GDM1 (cell line): ENCODE data around the gene BSDC1.
"Not testable (repeated sequence)": the region's sequence is repeated elsewhere in the genome, so short reads cannot be mapped to it uniquely, and the experiment has no call there.

ENCODE experiments used
- DNase-seq: peaks from one replicate; lab custom pipeline; 2025; lab: John Stamatoyannopoulos, UW

BSDC1 gene

DNA sequence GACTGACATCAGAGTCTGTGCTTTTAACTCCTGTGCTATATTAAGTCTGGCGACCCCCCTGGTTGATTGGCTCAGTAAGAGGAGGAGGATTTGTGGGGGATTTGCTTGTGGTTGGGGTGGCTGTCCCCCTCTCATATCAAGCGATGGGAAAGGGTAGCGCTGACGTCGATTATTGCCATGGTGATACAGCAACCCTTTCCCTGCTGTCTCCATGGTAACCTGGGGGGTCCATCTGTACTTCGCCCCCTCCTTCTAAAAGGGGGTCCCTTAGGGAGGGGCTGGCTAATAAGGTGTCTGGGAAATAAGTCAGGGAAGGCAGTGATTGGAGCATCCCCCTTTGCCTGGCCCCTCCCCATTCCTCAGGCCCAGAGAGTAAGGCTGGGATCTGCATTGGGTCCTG lies 36.6 kb downstream of the BSDC1 start:
- no peak for DNase-seq

DNA sequence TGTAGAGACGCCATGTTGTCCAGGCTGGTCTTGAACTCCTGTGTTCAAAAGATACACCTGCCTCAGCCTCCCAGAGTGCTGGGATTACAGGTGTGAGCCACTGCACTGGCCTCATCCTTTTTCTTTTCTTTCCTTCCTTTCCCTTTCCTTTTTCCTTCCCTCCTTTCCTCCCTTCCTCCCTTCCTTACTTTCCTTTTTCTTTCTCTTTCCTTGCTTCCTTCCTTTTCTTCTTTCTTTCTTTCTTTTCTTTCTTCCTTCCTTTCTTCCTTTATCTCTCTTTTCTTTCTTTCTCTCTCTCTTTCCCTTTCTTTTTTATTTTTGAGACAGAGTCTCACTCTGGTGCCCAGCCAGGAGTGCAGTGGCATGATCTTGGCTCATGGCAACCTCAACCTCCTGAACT lies 37.8 kb downstream of the BSDC1 start:
- no peak for DNase-seq

DNA sequence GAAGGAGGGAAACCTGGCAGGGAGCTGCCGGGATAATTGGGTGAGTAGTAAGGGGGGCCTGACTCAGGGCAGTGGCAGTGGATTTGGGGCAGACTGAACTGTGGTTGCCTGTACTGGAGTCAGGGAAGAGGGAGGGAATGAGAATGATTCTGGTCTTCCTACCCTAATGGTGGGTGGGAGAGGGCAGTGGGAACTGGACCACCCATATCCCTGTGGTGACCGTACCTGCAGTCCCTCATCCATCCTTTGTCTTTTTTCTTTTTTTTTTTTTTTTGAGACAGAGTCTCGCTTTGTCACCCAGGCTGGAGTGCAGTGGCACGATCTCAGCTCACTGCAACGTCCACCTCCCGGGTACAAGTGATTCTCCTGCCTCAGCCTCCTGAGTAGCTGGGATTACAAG lies 38.5 kb downstream of the BSDC1 start:
- not testable (repeated sequence) for DNase-seq

DNA sequence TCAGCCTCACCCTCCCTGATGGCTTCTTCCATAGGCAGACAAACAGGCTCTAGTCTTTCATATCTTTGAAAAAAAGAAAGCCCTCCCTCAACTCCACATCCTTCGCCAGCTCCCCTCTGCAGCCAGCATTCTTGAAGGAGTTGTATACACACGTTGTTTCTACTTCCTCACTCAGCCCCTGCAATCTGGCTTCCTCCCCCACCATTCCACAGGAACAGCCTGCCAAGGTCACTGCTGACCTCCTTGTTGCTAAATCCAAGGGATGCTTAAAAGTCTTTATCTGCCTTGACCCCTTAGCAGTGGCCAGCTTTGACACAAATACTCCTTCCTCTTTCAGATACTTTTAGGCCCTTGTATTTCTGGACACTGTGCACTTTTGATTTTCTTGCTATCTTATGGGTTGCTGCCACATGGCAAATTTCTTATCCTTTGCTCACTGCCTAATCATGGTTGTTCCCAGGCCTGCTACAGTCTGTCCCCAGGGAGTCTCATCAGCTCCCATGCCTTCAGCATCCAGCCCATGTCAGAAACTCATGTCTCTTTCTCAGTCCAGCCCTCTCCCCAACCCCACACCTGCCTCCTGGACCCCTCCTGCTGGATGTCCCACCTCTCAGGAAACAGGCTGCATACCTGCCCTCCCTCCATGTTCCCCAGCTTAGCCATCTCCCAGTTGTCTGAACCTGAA lies 40.2 kb downstream of the BSDC1 start:
- no peak for DNase-seq

DNA sequence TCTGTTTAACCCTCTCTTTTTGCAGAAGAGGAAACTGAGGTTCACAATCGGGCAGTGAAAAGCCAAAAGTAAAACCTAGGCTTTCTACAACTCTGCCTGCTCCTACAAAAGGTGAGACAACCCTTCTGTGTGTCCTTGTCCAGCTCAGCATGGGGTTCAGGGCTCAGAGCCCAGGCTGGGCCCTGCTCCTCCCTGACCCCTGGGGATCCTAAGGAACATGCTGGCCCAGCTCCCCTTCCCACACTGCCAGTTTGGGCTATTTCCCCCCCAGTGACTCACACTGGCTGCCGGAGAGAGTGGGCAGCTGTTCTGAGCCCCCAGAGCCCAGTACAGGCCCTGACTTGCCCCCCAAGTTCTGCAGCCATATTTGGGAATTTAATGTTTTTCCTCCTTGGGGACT lies 40.8 kb downstream of the BSDC1 start:
- no peak for DNase-seq

DNA sequence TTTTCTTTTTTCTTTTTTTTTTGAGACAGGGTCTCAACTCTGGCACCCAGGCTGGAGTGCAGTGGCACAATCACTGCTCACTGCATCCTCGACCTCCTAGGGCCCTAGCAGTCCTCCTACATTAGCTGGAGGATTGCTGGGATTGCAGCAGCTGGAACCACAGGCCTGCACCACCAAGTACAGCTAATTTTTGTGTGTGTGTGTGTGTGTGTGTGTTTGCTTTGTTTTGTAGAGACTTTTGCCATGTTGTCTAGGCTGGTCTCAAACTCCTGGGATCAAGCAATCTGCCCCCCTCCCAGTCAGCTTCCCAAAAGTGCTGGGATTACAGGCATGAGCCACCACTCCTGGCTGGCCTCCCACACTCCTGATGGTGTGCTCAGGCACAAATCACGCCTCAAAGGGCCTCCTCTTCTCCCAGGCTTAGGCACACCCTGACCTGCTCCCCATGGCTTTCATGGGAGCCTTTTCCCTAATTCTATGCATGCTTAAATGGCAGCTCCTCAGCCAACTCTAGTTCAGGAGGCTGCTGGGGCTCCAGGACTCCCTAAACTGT lies 41.3 kb downstream of the BSDC1 start:
- DNase-seq, result no peak

DNA sequence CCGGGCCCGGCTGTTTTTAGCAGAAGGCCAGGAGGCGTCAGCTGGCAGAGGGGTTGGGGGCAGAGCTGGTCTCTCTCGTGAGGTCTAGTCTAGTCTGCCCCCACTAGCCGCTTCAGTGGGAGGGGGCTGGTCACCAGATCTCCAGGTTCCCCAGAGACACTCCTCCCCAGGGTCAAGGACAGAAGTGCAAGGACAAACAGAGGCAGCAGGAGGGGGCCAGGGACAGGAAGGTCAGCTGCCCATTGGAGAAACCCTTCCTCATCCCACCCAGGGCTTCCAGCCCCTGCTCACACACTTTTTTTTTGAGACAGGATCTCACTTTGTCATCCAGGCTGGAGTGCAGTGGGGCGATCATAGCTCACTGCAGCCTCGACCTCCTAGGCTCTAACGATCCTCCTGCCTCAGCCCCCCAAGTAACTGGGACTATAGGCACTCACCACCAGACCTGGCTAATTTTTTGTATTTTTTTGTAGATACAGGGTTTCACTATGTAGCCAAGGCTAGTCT lies 41.9 kb downstream of the BSDC1 start:
- no peak for DNase-seq

DNA sequence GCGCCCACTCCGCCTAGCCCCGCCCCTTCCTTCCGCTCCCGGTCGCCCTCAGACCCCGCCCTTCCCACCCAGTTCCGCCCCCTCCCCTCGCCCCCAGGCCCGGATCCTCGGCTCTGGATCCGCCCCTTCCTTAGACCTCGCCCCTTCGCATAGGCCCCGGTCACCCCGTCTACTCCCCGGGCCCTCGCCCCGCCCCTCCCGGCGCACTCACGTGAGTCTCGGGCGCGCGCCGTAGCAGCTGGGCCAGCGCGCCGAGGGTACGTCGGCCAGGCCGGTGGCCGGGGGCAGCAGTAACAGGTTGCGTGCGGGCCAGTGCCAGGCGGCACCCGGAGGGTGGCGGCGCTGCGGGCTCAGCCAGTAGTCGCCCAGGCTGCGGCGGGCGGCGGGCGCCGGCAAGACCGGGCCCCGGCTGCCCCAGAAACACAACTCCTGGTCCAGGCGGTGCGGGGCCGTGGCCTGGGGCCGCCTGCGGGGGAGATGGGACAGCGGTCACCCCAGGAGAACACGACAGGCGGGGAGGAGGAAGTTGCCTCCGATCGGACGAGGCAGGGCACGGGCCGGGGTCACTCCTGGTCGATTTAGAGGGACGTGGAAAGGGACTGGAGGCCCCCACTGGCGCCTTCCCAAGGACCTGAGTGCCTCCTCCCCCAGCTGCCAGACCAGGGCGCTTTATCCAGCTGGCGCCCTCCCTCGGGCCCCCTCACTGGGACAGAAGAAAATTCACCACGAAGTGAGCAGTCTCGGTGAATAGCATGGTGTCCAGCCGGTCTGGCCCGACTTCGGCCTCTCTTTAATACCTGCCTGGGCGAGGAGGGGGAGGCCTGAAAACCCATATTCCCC lies 42.6 kb downstream of the BSDC1 start:
- peak; percentile 93 for DNase-seq

DNA sequence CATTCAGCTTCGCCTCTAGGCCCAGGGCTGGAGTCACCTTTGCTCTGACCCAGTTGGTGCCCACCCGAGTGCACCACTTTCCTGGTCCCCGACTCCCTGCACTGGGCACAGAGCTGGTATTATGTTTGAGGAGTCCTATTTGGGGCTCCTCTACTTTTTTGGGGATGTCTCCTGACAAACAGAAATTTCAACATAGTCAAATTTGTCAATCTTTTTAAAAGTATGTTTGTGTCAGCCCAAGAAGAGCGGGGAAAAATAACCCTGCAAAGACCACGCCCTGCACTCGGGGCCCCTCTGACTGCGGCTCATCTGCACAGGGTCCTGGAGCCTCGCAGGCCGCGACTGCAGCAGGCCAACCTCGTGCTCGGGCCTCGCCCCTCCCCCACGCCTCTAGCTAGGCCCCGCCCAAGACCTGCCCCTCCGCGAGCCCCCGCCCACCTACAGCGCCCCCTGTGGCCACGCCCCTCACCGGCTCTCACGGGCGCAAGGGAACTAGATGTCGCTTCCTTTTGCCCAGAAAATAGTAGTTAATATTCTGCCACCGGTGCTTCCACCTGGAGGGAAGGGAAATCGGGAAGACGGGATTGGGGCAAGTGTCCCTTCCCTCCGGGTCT lies 43.3 kb downstream of the BSDC1 start:
- DNase-seq, result peak; percentile 83

DNA sequence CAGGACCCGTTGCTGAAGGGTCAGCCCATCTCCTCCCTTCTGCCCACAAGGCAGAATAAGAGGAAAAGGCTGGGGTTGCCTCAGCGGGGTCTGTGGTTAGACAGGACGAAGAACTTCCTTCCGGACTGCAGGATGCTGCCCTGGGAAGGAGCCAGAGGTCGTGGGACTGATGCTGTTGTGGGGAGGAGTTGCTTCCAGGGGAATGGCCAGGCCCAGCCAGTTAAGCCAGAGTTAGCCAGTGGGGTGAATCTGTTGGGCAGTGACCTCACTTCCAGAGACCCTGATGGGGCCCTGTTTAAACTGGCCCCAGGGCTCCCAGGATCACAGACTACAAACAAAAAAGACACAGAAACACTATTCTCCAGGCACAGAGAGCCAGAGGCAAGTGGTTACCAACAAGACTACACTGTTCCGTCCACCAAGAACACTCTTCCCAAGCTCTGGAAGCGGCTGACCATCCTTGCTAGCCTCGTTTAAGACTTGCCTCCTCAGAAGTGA lies 45.0 kb downstream of the BSDC1 start:
- DNase-seq, result peak; percentile 68

DNA sequence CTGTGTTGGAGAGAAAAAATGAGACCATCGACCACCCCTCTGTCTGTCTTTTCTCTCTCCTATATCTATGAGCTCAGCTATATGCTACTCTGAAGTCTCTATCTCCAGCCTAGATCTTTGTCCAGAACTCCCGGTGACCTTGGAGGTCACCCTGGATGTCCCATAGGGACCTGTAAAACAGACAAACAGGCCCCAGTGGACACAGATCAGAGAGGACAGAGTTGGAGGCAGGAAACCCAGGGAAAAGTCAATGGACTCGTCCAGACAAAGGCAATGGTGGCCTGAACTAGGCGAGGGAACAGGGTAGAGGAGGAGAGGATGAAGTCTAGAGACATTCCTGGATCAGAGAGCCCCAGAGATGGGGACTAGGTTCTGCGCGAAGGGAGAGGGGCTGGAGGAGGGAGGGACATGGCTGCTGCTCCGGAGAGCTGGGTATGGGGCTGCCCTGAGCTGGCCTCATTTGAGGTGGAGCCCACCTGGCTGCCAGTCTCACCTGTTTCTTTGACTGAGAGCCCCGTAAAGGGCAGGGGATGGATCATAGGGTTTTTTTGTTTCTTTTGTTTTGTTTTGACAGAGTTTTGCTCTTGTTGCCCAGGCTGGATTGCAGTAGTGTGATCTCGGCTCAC lies 47.6 kb downstream of the BSDC1 start:
- DNase-seq, result no peak

DNA sequence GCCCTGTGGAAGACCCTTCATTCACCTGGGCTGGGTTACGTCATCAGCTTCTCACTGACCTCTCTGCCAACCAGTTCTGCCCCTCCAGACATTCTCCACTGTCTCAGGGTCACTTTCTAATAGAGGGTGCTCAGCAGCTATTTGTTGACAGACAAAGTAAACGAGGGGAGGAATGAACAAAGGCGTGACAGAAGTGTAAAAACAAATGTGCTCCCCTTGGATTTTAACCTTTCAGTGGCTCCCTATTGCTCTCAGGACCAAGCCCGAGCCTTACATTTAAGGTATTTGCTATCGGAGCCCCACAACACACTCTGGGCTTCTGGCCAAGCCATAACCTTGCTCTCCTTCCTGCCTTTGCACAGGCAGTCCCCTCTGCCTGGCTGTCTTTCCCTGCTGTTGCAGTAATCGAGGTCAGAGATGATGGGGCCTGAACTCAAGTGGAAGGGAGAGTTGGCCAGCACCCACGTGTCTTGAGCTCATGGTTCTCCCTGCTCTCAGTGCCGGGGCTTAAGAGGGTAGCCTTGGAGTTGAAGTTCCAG lies 48.9 kb downstream of the BSDC1 start:
- peak; percentile 51 for DNase-seq

DNA sequence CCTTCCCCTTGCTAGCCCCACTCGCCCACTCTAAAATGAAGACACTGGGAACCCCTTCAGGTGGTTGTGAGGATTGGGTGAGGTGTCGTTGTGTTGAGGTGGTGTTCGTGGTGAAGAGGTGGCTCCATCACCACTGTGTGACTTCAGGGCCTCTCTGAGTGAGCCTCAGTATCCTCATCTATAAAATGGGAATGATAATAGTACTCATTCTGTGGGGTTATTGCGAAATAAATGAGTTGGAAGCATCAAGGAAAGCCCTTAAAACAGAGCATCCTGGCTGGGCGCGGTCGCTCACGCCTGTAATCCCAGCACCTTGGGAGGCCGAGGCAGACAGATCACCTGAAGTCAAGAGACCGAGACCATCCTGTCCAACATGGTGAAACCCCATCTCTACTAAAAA lies 51.5 kb downstream of the BSDC1 start:
- DNase-seq, result no peak

DNA sequence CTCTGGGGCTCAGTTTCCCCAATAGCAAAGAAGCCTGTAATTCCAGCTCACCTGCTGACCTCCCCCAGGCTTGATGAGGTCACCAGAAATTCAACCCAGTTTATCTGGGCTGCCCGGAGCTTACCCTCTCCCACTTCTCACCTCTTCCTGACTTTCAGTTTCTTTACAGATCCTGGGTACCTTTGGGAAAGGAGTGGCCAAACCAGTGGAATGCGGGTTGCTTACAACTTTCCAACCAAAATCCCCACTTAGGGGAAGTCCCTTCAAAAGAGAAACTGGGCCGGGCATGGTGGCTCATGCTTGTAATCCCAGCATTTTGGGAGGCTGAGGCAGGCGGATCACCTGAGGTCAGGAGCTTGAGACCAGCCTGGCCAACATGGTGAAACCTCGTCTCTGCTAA lies 52.3 kb downstream of the BSDC1 start:
- no peak for DNase-seq

DNA sequence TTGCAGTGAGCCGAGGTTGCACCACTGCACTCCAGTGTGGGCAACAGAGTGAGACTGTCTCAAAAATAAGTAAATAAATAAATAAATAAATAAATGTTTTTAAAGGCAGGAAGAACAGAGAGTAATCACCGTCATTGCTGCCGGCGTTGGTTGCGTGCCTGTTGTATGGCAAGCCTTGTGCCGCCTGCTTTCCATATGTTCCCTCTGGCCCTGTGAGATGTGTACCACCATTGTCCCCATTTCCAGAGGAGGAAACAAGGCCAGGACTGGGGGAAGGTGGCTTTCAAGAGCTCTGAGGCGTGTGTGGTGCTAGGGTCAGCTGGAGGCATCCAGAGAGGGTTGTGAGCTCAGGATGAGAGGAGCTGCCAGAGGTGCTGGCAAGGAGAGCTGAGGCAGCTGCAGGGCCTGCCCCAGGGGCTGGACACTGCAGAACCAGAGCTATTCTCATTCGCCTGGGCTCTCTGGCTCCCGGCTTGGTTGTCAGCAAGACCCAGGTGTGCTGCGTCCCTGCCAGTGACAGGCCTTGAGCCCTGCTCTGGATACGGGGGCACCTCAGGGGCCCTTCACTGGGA lies 53.0 kb downstream of the BSDC1 start:
- no peak for DNase-seq

DNA sequence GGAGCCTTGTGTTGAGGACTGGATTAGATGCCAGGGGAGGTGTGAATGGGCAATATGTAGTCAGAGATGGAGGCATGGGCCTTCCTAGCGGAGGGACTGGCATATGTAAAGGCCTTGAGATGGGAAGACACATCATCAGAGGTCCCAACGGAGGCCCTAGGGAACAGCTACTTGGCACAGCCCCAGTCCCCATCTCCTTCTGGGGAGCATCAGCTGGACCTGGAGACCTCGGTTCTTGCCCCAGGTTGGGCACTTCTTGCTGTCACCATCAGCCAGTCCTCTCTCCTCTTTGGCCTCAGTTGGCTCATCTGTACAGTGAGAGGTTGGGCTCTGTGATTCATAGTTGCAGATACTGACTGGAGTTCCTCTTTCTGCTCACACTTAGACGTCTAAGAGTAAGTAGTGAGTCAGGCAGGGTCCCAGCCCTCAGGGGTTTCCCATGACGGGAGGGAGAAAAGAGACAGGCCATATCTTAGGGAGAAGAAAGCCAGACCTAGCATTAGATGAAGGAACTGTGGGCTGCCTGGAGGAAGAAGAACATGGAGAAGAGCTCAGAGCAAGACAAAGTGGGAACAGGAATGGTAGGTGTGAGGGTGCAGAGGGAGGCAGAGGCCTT lies 54.8 kb downstream of the BSDC1 start:
- peak; percentile 50 for DNase-seq

DNA sequence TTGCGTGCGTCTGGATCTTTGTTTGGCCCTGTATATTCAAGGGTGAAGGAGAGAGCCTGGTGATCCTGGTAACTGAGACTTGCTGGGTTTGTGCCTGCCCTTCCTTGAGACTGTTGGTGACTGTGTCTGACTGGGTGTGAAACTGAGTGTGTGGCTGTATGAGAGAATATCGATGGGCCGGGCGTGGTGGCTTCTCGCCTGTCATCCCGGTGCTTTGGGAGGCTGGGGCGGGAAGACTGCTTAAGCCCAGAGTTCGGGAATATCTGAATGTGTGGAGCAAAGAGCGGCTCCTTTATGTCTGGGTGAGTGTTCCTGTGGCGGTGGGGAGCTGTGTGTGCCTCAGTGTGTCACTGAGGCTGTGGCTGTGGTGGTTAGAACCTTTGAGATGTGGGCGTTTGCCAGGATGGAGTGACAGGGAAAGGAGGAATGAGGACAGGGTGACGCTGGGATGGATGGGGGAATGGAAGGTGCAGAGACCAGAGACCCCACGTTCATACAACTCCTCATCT lies 55.5 kb downstream of the BSDC1 start:
- no peak for DNase-seq

DNA sequence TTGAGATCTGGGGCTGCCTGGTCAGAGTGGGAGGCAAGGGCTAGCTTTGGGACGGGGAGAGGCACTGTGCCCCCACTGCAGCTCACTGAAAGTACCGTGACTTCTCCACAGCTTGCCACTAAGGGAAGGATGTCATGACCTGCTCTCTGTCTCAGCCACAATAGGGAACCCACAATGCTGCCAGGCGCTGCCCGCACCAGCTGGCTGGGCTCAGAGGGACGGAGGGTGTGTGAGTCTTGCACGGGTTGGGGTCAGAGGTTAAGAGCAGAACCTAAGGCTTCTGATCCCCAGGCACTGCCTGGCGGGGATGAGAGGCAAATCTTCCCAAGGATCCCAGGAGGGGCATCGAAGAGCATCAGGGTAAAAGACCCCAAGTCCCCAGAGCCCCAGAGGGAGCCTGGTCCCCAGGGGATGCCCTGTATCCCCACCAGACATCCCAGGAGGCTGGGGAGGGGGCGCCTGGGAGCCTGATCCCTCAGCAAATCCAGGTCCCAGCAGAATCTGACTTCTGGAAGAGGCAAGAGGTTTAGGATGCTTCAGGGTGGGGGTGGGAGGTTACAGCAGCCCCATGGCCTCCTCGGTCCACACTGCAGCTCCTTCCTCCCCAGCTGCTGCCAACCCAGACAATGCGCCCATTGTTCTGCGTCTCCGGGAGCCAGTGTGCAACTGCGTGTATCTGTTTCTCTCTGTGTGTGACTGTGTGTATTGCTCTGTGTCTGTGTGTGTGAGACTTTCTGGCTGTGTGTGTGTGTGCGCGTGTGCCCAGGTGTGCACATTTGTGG lies 56.2 kb downstream of the BSDC1 start:
- DNase-seq, result peak; percentile 64

DNA sequence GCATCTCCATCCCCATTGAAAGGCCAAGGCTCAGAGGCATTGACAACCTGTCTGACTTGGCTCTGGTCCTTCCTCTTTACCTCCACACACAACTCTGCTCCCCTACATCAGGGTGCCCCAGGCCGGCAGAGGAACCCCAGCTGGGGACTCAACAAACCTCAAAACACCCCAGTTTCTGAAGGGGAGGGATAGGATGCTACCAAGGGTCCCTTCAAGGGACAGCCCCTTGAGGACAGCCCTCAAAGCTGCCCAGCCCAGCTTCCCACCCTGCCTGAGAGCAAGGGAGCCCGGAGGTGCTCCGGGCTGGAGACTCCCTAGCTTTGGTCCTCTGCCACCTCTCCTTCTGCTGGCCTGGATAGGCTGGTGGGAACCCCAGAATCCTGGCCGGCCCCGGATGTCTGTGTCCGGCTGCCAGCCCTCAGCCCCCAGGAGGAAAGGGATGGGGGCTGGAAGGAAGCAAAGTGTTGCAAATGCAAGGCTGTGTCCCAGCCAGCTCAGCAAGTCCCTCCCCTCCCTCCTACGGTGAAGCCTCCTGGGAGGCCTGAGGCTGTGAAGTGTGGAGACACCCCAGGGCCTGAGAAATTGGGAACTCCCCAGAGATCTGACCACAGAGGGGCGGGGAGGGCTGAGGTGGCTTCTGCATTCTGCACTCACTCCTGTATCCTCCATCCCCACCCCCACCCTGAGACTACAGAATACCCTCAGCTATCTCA lies 57.1 kb downstream of the BSDC1 start:
- peak; percentile 67 for DNase-seq
